Kidney tubule cell (primary cell): ENCODE measurements around the gene LSAMP.
"Not testable (repeated sequence)": the region's sequence is repeated elsewhere in the genome, so short reads cannot be mapped to it uniquely, and the experiment has no call there.

Source experiments
- DNase-seq: peaks from one replicate; pipeline ENCODE4 v3.0.0-alpha.2; 2018; ENCODE audit warnings: low spot score

The LSAMP gene

DNA sequence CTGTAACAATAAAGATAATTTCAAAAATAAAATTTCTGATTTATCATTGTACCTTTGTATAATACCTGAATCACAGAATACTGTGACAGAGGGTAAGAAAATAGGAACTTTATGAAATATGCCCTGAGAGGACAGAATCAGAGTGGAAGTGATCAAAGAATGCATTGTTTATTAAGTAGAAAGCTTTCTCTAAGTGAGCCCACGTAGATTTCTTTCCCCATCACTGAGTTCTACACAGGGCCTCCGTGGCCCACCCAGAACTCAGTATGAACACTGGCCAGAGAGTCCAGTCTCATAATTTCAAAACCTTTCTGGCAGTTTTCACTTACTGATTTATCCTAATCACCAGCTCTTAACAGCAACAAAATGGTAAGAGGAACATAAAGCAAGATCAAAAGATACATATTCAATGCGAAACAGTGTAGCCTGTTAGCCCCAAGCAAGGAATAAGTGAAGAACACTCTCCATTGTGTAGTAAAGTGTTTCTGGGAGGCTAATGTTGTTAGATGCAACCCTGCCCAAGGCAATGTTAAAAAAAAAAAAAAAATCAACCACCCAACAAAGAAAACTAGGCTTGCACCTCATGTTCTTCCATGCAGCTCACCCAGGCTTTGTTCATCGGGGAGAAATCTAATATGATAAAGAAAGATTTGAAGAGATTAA is 341.3 kb downstream of the LSAMP start:
- DNase-seq, result no peak

- no peak for DNase-seq
These were observed 343.2 kb downstream of the LSAMP start for GRCh38 chr3:116102037-116102436.

- no peak for DNase-seq
These were observed 348.1 kb downstream of the LSAMP start for GRCh38 chr3:116097226-116097625.

GRCh38 chr3:116096631-116097030 is 348.7 kb downstream of the LSAMP start:
- no peak for DNase-seq

- peak; percentile 9 for DNase-seq
These were observed 351.9 kb downstream of the LSAMP start for GRCh38 chr3:116093374-116093773.

DNA sequence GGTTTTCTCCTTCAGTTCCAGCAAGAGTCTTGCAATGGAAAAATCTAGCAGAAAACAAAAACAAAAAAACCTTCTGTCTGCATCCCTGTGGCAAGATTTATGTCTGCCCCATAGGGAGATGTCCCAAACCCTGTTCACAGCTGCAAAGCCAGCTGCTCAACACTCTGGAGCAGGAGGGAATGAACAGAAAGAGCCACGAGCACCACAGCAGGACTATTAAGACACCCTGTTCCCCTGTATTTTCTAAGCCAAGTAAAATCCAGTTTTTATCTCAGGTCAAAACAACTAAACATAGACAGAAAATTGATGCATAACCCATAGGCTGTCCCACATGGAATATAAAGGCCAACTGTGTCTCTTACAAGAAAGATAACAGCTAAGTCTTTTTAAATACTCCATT is 357.9 kb downstream of the LSAMP start:
- no peak for DNase-seq

DNA sequence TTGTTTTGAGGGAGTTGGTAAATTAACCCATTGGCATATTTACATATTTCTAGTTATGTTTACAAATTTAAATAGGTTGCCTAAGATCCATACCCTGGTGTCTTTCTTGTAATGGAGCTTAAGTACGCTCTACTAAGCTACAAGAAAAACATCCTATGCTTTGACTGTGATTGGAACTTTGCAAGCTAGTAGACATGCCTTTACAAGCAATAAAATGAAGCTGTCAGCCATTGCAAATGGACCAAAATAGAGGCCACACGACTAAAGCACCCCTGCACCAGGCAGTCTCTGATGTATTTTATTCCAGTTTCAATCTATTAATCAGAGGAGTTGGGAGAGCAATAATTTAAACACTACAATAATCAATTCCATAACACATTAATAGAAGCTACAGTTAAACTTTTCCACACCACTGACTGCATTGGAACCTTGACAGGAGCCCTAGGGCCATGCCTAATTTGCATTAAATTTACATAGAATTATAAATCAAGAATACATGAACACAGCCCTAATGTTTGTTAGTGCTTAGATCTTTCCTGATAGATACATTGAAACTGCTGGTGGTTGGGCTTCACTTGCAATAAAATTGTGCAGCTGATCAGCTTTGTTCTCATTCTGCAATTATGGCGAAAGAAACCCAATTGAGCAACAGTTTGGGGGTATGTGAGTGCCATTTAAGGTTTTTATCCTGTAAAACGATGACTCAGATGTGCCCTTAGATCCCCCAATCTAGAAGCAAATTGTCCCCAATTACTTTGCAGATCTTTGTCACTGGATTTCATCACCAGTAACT is 360.1 kb downstream of the LSAMP start:
- no peak for DNase-seq

- peak; percentile 9 for DNase-seq
These were observed 361.6 kb downstream of the LSAMP start for GRCh38 chr3:116083683-116084082.

DNA sequence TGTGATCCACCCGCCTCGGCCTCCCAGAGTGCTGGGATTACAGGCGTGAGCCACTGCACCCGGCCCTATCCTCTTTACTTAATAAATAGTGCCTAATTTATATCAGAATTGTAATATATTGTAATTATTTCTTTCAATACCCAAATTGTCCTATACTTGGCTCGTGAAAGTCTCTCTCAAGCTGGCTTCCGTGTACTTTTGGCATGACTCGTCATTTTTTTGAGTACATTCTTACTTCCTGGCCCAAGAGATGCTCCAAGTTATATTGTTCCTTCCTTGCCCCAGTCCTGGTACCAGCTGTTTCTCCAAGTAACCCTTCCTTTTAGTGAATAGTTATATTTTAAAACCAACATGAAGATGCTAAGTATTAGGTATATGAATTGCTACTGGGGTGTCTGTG is 366.7 kb downstream of the LSAMP start:
- no peak for DNase-seq

- no peak for DNase-seq
These were observed 367.7 kb downstream of the LSAMP start for GRCh38 chr3:116077557-116077956.

- no peak for DNase-seq
These were observed 368.2 kb downstream of the LSAMP start for GRCh38 chr3:116077059-116077458.

GRCh38 chr3:116070516-116071278 is 374.6 kb downstream of the LSAMP start:
- DNase-seq, result not testable (repeated sequence)

DNA sequence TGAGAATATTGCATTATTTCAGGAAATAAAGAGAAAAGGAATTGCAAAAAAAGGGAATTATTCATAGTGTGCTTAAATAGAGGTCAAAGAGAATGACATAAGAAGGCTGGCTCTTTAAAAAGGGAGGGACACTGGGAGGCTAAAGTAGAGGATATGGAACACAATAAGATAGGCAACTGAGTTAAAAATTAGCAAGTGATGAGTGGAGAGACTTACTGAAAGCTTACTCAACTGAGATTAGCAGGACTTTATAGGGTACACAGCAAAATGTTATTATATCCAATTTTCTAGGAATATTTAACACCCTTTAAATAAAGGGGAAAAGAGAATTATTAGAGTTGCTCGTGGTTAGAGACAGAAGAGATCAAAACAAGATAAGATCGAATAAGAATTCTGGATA is 375.2 kb downstream of the LSAMP start:
- peak; percentile 34 for DNase-seq

DNA sequence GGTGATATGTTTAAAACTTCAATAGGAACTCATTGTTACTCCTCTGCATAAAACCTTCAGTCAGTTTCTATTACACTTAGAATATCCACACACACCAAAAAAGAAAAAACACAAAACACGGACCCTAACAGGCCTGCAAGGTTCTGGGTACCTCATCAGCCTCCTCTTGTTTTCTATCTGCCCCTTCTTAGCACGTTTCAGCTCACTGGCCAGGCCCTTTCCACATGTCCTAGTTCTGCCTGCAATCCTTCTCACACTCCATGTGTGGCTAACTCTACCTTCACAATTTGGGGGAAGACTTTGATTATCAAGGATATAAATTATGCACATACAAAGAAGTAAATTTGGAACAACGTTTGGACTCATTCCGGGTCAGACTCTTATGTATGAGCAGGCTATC is 376.3 kb downstream of the LSAMP start:
- DNase-seq, result no peak

DNA sequence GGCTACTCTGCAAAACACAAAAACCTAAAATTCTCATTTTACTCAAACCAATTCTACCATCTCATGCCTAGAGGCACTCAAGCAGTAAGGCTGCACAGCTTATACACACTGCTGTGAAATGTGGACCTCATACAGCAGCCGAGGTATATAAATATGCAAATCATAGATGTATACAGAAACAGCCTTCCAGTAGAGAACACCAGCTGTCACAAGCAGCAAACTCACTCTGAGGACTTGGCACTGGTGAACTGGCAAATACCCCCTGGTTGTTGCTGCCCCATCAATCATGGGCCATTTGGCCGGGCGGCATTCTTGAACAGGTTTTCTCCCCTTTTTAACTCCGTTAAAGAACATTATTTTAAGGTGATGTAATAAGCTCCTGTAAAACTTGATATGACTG is 378.0 kb downstream of the LSAMP start:
- no peak for DNase-seq

DNA sequence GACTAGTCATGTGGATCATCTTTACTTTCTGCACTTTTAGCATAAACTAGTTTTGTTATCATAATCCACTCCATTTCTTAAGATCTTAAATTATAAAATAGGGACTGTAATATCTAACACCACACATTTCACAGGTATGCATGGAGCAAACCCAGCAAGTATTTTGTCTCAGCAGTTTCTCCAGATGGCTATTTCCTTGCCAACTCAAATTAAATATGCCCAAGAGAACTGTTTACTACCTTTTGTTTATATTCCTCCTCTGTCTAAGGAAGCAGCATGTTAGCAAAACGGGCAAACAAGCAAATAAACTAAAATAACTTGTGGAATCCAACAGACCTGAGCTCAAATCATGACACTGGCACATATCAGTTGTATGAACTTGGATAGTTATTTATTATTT is 379.8 kb downstream of the LSAMP start:
- DNase-seq, result no peak

- peak; percentile 22 for DNase-seq
These were observed 380.6 kb downstream of the LSAMP start for GRCh38 chr3:116064646-116065045.

DNA sequence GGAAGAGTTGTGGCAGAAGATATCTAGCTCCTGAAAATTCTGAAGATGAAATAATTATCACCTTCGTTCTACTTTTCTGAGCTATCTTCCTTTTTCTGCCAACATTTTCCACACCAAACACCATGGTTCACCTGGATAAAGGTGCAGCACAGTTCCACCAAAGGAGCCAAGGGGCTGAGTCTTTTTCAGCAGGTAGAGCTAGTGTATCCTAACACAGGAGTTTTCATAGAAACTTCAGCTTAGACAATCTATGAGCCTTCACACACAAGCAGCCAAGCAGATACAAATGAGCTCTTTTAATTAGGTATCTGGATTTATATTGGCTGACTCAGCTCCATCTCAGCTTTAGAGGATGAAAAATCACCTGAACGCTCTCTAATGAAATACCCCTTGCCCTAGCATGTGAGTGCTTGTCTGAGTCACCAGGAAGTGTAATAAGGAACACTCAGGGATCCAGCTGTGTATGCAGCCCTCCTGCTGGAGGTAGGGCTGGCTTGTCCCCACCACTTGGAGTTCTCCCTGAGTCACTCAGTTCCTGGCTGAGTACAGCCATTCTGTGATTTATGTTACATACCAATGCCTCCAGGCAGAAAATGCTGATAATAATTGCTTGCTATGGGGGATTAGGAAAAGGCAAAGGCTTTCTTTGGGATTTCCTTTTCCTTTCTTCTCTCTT is 385.7 kb downstream of the LSAMP start:
- DNase-seq, result peak; percentile 99

GRCh38 chr3:116058844-116059243 is 386.4 kb downstream of the LSAMP start:
- no peak for DNase-seq

DNA sequence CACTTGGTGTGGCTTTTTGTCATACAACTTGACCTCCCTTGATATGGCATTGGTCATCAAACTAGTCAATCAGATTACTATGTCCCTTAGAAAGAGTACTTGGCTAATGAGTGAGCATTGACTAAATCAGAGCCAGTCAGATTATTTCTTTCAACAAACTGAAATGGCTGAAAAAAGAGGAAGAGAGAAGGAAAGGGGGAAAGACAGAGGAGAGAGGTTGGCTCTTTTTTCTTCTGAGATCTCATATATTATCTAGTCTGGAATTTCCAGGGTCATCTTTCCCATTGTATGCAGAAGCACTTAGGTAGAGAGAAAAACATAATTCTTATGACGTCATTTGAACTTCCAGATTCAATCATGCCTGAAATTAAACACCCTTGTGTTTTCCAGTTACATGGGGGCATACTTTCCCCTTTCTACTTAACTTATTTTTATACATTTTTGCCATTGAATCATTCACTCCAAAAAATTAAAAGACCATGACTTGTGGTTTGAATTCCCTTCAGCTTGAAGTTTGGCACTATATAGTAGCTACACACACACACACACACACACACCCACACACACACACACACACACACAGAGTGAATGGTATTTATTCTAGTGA is 387.8 kb downstream of the LSAMP start:
- peak; percentile 85 for DNase-seq

GRCh38 chr3:116056280-116056679 is 389.0 kb downstream of the LSAMP start:
- no peak for DNase-seq

- no peak for DNase-seq
These were observed 392.3 kb downstream of the LSAMP start for GRCh38 chr3:116053017-116053416.
